Left ventricle myocardium inferior (tissue), 1 donor: ENCODE data around the gene TRIM69. TPM values are rescaled to one million over a fixed set of nuclear protein-coding genes. Genes with fewer than 3 reads are reported as not detected.
A peak's percentile ranks its signal among the peaks of the same experiment; 100 is the strongest.
"Not testable (repeated sequence)": the region's sequence is repeated elsewhere in the genome, so short reads cannot be mapped to it uniquely, and the experiment has no call there.

ENCODE experiments used
- DNase-seq: peaks from one replicate; pipeline ENCODE4 v3.0.0-alpha.2; 2020
- H3K27ac ChIP-seq: fragments of 200-600 bp; replicated peaks from 2 replicates; pipeline ENCODE4 v1.8.0; 2021
- H3K27me3 ChIP-seq: fragments of 200-600 bp; 2 replicates; pipeline ENCODE4 v1.8.0; 2021; ENCODE audit warnings: low read depth
- H3K36me3 ChIP-seq: fragments of 200-600 bp; 2 replicates; pipeline ENCODE4 v1.8.0; 2021
- H3K4me1 ChIP-seq: fragments of 200-600 bp; 2 replicates; pipeline ENCODE4 v1.8.0; 2021
- H3K4me3 ChIP-seq: fragments of 200-600 bp; 2 replicates; pipeline ENCODE4 v1.8.0; 2021; ENCODE audit warnings: mild to moderate bottlenecking, moderate library complexity
- H3K9me3 ChIP-seq: fragments of 200-600 bp; replicated peaks from 2 replicates; pipeline ENCODE4 v1.8.0; 2021
- intact Hi-C: fragments of 100-400 bp; cut with micrococcal nuclease; formaldehyde crosslinking; loops from one replicate; pipeline ENCODE4 v1.11.0; 2022
- long read RNA-seq: library from polyadenylated mRNA; unstranded; transcript quantifications from one replicate; pipeline ENCODE4 v2.0.0, GENCODE V29; 2021
- total RNA-seq: library from RNA; stranded (reverse); fragmentation: NEBNext Ultra II Directional; extraction: Animal tissue kit (Norgen Biotek cat#: 25700); gene quantifications from one replicate; pipeline ENCODE4 v1.2.1, GENCODE V29; 2021
- TF ChIP-seq, protein P1 (sequence below): fragments of 200-600 bp; IDR thresholded peaks from 2 replicates; pipeline ENCODE4 v1.8.0; 2021; ENCODE audit warnings: antibody characterized with exemption, mild to moderate bottlenecking, borderline replicate concordance
- donor health status: DM: no; HTN: yes; CAD: no; lungs with severe emphysema.

TRIM69 gene, protein sequence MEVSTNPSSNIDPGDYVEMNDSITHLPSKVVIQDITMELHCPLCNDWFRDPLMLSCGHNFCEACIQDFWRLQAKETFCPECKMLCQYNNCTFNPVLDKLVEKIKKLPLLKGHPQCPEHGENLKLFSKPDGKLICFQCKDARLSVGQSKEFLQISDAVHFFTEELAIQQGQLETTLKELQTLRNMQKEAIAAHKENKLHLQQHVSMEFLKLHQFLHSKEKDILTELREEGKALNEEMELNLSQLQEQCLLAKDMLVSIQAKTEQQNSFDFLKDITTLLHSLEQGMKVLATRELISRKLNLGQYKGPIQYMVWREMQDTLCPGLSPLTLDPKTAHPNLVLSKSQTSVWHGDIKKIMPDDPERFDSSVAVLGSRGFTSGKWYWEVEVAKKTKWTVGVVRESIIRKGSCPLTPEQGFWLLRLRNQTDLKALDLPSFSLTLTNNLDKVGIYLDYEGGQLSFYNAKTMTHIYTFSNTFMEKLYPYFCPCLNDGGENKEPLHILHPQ
- 57.6 TPM for total RNA-seq
- long read RNA-seq, transcript TRIM69-207 (2 exons, 3,190 nt) = major isoform, 55 of 59 reads
- long read RNA-seq, partial matches to known transcripts = 0 of 59 reads
- long read RNA-seq, other reads (novel, unspliced or antisense) = 4 of 59 reads

DNA sequence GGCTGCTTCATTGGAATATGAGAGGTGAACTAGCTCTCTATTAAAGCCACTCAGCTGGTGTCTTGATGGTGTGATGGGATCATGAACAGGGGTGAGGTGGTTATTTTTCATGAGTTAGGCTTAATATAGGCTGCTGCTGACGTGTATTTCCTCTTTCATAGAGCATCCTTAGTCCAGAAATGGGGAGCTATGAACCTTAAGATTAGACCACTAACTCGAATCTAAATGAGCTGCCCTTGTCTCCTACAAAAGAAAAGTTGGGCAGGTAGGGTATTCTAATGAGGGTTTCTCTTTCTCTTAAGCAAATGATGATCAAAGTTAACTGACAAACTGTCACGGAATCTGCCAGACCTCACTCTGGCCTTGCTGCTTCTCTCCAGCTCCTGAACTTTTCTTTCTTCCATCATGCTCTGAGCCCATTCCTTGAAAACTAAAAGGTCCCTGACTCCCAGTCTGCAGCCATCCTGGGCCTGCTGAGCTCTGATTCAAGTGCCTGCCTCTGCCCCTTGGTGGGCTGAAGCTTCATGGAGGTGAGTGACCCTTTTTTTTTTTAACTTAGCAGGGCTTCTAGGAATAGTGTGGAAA, at the start of gene TRIM69:
Gene TRIM69, plus strand, starts transcription at position 348 of the 585 bp plus-strand sequence. Its CDS starts 177 bp downstream, at position 525.
- Histone ChIP-seq H3K27me3 (no peaks in the 10 kb centered on the region), H3K36me3 (peaks cover 11% of the 10 kb centered on the region), H3K9me3 (no peaks in the 10 kb centered on the region), H3K4me1 (peaks cover 32% of the 10 kb centered on the region), H3K27ac (peak within 1 kb of the TSS; percentile 72), H3K4me3 (no peak within 1 kb of the TSS)
- no peak for DNase-seq
- TF ChIP-seq, protein P1, sequence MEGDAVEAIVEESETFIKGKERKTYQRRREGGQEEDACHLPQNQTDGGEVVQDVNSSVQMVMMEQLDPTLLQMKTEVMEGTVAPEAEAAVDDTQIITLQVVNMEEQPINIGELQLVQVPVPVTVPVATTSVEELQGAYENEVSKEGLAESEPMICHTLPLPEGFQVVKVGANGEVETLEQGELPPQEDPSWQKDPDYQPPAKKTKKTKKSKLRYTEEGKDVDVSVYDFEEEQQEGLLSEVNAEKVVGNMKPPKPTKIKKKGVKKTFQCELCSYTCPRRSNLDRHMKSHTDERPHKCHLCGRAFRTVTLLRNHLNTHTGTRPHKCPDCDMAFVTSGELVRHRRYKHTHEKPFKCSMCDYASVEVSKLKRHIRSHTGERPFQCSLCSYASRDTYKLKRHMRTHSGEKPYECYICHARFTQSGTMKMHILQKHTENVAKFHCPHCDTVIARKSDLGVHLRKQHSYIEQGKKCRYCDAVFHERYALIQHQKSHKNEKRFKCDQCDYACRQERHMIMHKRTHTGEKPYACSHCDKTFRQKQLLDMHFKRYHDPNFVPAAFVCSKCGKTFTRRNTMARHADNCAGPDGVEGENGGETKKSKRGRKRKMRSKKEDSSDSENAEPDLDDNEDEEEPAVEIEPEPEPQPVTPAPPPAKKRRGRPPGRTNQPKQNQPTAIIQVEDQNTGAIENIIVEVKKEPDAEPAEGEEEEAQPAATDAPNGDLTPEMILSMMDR = no peak
- intact Hi-C loops = loop anchor here (5.0 kb wide), 1 partner anchor 74 kb away; the partner anchor contains the start of gene SPG11

GRCh38 chr15:44689318-44689717, 47.0 kb upstream of the TRIM69 start:
- H3K27me3 ChIP-seq, intact Hi-C loops, DNase-seq, H3K36me3 ChIP-seq, H3K27ac ChIP-seq, H3K9me3 ChIP-seq, H3K4me3 ChIP-seq, H3K4me1 ChIP-seq: not testable (repeated sequence)

GRCh38 chr15:44690245-44690644, 46.1 kb upstream of the TRIM69 start:
- H3K27me3 ChIP-seq, H3K36me3 ChIP-seq, DNase-seq, intact Hi-C loops, H3K4me1 ChIP-seq, H3K9me3 ChIP-seq, H3K4me3 ChIP-seq, H3K27ac ChIP-seq: not testable (repeated sequence)

DNA sequence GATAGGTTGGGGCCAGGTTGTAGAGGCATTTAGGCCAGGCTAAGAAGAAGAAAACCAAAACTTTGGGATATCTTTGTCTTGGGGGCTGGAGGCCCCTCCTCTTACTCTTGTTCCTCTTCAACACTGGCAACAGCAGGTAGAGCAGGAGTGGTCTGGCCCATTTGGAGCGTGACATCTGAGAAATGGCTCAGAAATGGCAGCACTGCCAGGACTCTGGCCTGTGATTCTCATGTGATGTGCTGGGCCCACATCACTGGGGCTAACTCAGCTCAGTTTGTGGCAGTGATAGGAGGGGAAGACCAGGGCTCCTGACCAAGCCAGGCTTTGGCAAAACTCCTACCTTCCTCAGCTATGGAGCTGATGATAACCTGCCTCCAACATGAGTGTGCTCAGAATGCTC, 43.7 kb upstream of the TRIM69 start:
- TF ChIP-seq, protein P1 = no peak
- Histone ChIP-seq H3K27me3 (no peaks in the 10 kb centered on the region), H3K9me3 (peaks cover 4% of the 10 kb centered on the region), H3K4me1 (no peaks in the 10 kb centered on the region), H3K27ac (no peak overlapping the region), H3K4me3 (no peak overlapping the region), H3K36me3 (no peaks in the 10 kb centered on the region)
- intact Hi-C loops = no loop called here
- DNase-seq = no peak

- H3K9me3 ChIP-seq = peaks cover 4% of the 10 kb centered on the region
- no peak overlapping the region for H3K27ac ChIP-seq
- intact Hi-C loops = no loop called here
- no peaks in the 10 kb centered on the region for H3K36me3 ChIP-seq
- TF ChIP-seq, protein P1 = no peak
- no peaks in the 10 kb centered on the region for H3K27me3 ChIP-seq
- no peak overlapping the region for H3K4me3 ChIP-seq
- DNase-seq = no peak
- H3K4me1 ChIP-seq = no peaks in the 10 kb centered on the region
Measured at GRCh38 chr15:44694416-44694815, 41.9 kb upstream of the TRIM69 start.

DNA sequence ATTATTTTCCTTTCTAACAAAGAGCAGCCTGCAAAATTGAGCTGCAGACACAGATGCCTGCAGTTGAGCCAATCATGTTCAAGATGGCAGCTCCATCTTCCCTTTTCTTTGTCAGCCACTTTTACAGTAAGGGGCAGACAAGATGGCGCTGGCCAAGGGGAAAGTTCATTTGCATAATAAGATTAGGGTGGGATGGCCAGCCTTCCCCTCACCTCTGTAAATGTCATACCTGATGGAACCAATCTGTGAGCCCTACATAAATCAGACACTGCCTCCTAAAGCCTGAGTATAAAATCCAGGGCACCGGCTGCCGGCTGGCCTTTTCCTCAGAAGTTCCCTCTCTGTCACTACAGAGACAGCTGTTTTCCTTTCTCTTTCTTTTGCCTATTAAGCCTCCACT, 41.0 kb upstream of the TRIM69 start:
- Histone ChIP-seq H3K4me1 (no peaks in the 10 kb centered on the region), H3K9me3 (peaks cover 12% of the 10 kb centered on the region), H3K36me3 (no peaks in the 10 kb centered on the region), H3K27ac (no peak overlapping the region), H3K27me3 (no peaks in the 10 kb centered on the region), H3K4me3 (no peak overlapping the region)
- TF ChIP-seq, protein P1 = no peak
- intact Hi-C loops = no loop called here
- DNase-seq = no peak
